Astrocyte (in vitro differentiated cells and primary cell): ENCODE measurements around the gene GPATCH2L.

Source experiments
- EZH2 ChIP-seq: IDR thresholded peaks from 2 replicates; pipeline ENCODE4 v1.6.1; 2012; ENCODE audit warnings: mild to moderate bottlenecking, low read length, inconsistent platforms; ENCODE audit not compliant: insufficient read depth
- TF ChIP-seq, protein P1 (sequence below): IDR thresholded peaks from 2 replicates; pipeline ENCODE4 v1.5.1; 2011; ENCODE audit warnings: low read depth, mild to moderate bottlenecking, inconsistent platforms, low read length, moderate library complexity; ENCODE audit not compliant: insufficient read depth

GRCh38 chr14:76146976-76147375, 4.7 kb upstream of the GPATCH2L start:
- TF ChIP-seq, protein P1, sequence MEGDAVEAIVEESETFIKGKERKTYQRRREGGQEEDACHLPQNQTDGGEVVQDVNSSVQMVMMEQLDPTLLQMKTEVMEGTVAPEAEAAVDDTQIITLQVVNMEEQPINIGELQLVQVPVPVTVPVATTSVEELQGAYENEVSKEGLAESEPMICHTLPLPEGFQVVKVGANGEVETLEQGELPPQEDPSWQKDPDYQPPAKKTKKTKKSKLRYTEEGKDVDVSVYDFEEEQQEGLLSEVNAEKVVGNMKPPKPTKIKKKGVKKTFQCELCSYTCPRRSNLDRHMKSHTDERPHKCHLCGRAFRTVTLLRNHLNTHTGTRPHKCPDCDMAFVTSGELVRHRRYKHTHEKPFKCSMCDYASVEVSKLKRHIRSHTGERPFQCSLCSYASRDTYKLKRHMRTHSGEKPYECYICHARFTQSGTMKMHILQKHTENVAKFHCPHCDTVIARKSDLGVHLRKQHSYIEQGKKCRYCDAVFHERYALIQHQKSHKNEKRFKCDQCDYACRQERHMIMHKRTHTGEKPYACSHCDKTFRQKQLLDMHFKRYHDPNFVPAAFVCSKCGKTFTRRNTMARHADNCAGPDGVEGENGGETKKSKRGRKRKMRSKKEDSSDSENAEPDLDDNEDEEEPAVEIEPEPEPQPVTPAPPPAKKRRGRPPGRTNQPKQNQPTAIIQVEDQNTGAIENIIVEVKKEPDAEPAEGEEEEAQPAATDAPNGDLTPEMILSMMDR = no peak
- TF ChIP-seq EZH2 = no peak
